ENCODE data around the gene CORO7. TPM values are rescaled to one million over a fixed set of nuclear protein-coding genes. Genes with fewer than 3 reads are reported as not detected.
A peak's percentile ranks its signal among the peaks of the same experiment; 100 is the strongest.

Gene CORO7
- polyA plus RNA-seq, 1 of the 3 experiments (the other 2 are of a cell fraction), result 25.8 TPM

- POLR2A ChIA-PET, result interaction anchor here (0.6 to 2.0 kb wide), 4 partner anchors 9 to 56 kb away, joined by 4 to 10 read pairs (median 5); no protein-coding TSS in a partner anchor
- Histone ChIP-seq H3K4me2 (peak within 1 kb of the TSS; percentile 99), H2AFZ (ENCODE audit: low read depth) (peak within 1 kb of the TSS; percentile 72), H3K4me1 (ENCODE audit: control insufficient read depth in 1 of 2, insufficient read depth in 2 of 2, low read depth in 1 of 2, low read length in 1 of 2) (peaks cover 13 to 41% of the 10 kb centered on the region in 2 experiments; a peak in 1 of 4 replicates), H3K9ac (peak within 1 kb of the TSS; percentile 89), H3K4me3 (ENCODE audit: low read depth in 2 of 2, low read length in 1 of 2) (peak within 1 kb of the TSS; percentile 76 to 81), H3K79me2 (ENCODE audit: insufficient read depth) (peaks cover 47% of the 10 kb centered on the region), H3K9me3 (no peaks in the 10 kb centered on the region), H3K36me3 (replicated peaks in 1 of 2; ENCODE audit: control insufficient read depth in 1 of 2, insufficient read depth in 2 of 2, low read length in 1 of 2) (no peaks in the 10 kb centered on the region), H3K27me3 (ENCODE audit: insufficient read depth) (no peaks in the 10 kb centered on the region), H3K27ac (ENCODE audit: low read depth in 2 of 2, low read length in 1 of 2) (peak within 1 kb of the TSS; percentile 78 to 84), H3K9me2 (no peaks in the 10 kb centered on the region), H3F3A (replicated peaks; ENCODE audit: insufficient read depth) (peaks cover 5% of the 10 kb centered on the region), H4K20me1 (ENCODE audit: insufficient read depth) (peaks cover 41% of the 10 kb centered on the region)
- DNase-seq, result peak; percentile 94
- CTCF ChIA-PET, result interaction anchor here (0.7 to 3.5 kb wide), 11 partner anchors 9 to 87 kb away, joined by 3 to 14 read pairs (median 6); no protein-coding TSS in a partner anchor
- WGBS (ENCODE audit: low lambda C conversion rate), result no CpG with 5 or more reads among the region's 115 CpGs
- TF ChIP-seq RXRA (IDR thresholded peaks at IDR 0.05; ENCODE audit: borderline replicate concordance, low read depth) (peak; percentile 65; the same call in 1 of the 2 replicates), RAD21 (IDR thresholded peaks at IDR 0.05; ENCODE audit: low read length) (no peak), TAF1 (IDR thresholded peaks at IDR 0.05; ENCODE audit: borderline replicate concordance, low read depth, low read length) (no peak), EP300 (IDR thresholded peaks at IDR 0.05; ENCODE audit: borderline replicate concordance in 1 of 2, low read depth in 1 of 2, low read length in 1 of 2) (no peak), TEAD4 (IDR thresholded peaks at IDR 0.05; ENCODE audit: borderline replicate concordance, insufficient read depth) (0 out of 2 replicates have a peak, but pooled peaks have one; percentile 16), JUND (IDR thresholded peaks at IDR 0.05) (no peak), CHD2 (IDR thresholded peaks at IDR 0.05; ENCODE audit: low read length, partially characterized antibody) (peak; percentile 33), RCOR1 (IDR thresholded peaks at IDR 0.05; ENCODE audit: low read length) (no peak), FOXM1 (IDR thresholded peaks at IDR 0.05; ENCODE audit: low read depth) (no peak), EZH2phosphoT487 (IDR thresholded peaks at IDR 0.05; ENCODE audit: borderline replicate concordance, low read depth) (no peak), NFIC (IDR thresholded peaks at IDR 0.05; ENCODE audit: borderline replicate concordance) (no peak), FOXJ3 (CRISPR knock-in tag; IDR thresholded peaks at IDR 0.05) (no peak), YY1 (IDR thresholded peaks at IDR 0.05; ENCODE audit: low read depth) (0 out of 2 replicates have a peak, but pooled peaks have one; percentile 35), ZBTB33 (IDR thresholded peaks at IDR 0.05; ENCODE audit: borderline replicate concordance, low read depth) (no peak), POLR2AphosphoS5 (IDR thresholded peaks at IDR 0.05; ENCODE audit: low read depth, low read length) (peak; percentile 16; the same call in 1 of the 2 replicates), RFX5 (IDR thresholded peaks at IDR 0.05; ENCODE audit: low read length) (no peak)
- TF ChIP-seq, protein P1, sequence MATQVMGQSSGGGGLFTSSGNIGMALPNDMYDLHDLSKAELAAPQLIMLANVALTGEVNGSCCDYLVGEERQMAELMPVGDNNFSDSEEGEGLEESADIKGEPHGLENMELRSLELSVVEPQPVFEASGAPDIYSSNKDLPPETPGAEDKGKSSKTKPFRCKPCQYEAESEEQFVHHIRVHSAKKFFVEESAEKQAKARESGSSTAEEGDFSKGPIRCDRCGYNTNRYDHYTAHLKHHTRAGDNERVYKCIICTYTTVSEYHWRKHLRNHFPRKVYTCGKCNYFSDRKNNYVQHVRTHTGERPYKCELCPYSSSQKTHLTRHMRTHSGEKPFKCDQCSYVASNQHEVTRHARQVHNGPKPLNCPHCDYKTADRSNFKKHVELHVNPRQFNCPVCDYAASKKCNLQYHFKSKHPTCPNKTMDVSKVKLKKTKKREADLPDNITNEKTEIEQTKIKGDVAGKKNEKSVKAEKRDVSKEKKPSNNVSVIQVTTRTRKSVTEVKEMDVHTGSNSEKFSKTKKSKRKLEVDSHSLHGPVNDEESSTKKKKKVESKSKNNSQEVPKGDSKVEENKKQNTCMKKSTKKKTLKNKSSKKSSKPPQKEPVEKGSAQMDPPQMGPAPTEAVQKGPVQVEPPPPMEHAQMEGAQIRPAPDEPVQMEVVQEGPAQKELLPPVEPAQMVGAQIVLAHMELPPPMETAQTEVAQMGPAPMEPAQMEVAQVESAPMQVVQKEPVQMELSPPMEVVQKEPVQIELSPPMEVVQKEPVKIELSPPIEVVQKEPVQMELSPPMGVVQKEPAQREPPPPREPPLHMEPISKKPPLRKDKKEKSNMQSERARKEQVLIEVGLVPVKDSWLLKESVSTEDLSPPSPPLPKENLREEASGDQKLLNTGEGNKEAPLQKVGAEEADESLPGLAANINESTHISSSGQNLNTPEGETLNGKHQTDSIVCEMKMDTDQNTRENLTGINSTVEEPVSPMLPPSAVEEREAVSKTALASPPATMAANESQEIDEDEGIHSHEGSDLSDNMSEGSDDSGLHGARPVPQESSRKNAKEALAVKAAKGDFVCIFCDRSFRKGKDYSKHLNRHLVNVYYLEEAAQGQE (IDR thresholded peaks at IDR 0.05; ENCODE audit: low read depth, low read length), result no peak
These were observed 100.9 kb downstream of the CORO7 start, which contains the start of gene GLIS2 for GRCh38 chr16:4315186-4316107. TSS of gene GLIS2 (plus strand) at chr16:4316067. CDS start at chr16:4332281, 16,214 bp downstream.

All from SK-N-SH (cell line).